Measurements from ENCODE around the gene LCE2C. TPM values are rescaled to one million over a fixed set of nuclear protein-coding genes. Genes with fewer than 3 reads are reported as not detected.
"Not testable (repeated sequence)": the region's sequence is repeated elsewhere in the genome, so short reads cannot be mapped to it uniquely, and the experiment has no call there.

The LCE2C gene
- total RNA-seq, 2 experiments from 2014 or later = not detected

GRCh38 chr1:152658649-152659048 lies 16.4 kb upstream of the LCE2C start:
- Mint-ChIP-seq H3K27me3 (peaks cover 3% of the 10 kb centered on the region), H3K4me1 (ENCODE audit: low read depth) (no peaks in the 10 kb centered on the region), H3K36me3 (ENCODE audit: low read depth) (no peaks in the 10 kb centered on the region), H3K27ac (no peak overlapping the region), H3K9me3 (no peaks in the 10 kb centered on the region), H3K4me3 (no peak overlapping the region)
- intact Hi-C loops (cut with micrococcal nuclease) = no loop called here
- ChIA-PET CTCF (no interaction called here), POLR2A (no interaction called here)
- ATAC-seq (no peak), DNase-seq (no peak)
- TF ChIP-seq CTCF (IDR thresholded peaks at IDR 0.05) = no peak

GRCh38 chr1:152663098-152663497 lies 12.0 kb upstream of the LCE2C start, which contains the start of gene LCE2D:
Gene LCE2D (plus strand): TSS chr1:152663380. CDS start chr1:152664106, 726 bp downstream.
- no peak for ATAC-seq
- intact Hi-C loops (cut with micrococcal nuclease) = no loop called here
- Mint-ChIP-seq H3K9me3 (no peaks in the 10 kb centered on the region), H3K36me3 (ENCODE audit: low read depth) (no peaks in the 10 kb centered on the region), H3K27me3 (peaks cover 3% of the 10 kb centered on the region), H3K4me1 (ENCODE audit: low read depth) (no peaks in the 10 kb centered on the region), H3K27ac (no peak within 1 kb of the TSS), H3K4me3 (no peak within 1 kb of the TSS)
- TF ChIP-seq CTCF (IDR thresholded peaks at IDR 0.05) = no peak
- DNase-seq = no peak
- POLR2A ChIA-PET = no interaction called here
- CTCF ChIA-PET = no interaction called here

GRCh38 chr1:152666171-152666570 lies 8.9 kb upstream of the LCE2C start:
- H3K27ac Mint-ChIP-seq; H3K9me3 Mint-ChIP-seq; CTCF ChIA-PET; intact Hi-C loops (cut with micrococcal nuclease); ATAC-seq; POLR2A ChIA-PET; H3K27me3 Mint-ChIP-seq; H3K36me3 Mint-ChIP-seq (ENCODE audit: low read depth); H3K4me3 Mint-ChIP-seq; H3K4me1 Mint-ChIP-seq (ENCODE audit: low read depth); DNase-seq: not testable (repeated sequence)

- H3K4me3 Mint-ChIP-seq = no peak overlapping the region
- peaks cover 4% of the 10 kb centered on the region for H3K27me3 Mint-ChIP-seq
- TF ChIP-seq CTCF (IDR thresholded peaks at IDR 0.05) = no peak
- no peaks in the 10 kb centered on the region for H3K4me1 Mint-ChIP-seq (ENCODE audit: low read depth)
- H3K36me3 Mint-ChIP-seq (ENCODE audit: low read depth) = no peaks in the 10 kb centered on the region
- intact Hi-C loops (cut with micrococcal nuclease) = no loop called here
- ChIA-PET POLR2A (no interaction called here), CTCF (no interaction called here)
- no peak for DNase-seq
- no peak for ATAC-seq
- H3K9me3 Mint-ChIP-seq = no peaks in the 10 kb centered on the region
- H3K27ac Mint-ChIP-seq = no peak overlapping the region
These were observed 7.4 kb upstream of the LCE2C start for GRCh38 chr1:152667648-152668047.

GRCh38 chr1:152673016-152673415 lies 2.1 kb upstream of the LCE2C start:
- Mint-ChIP-seq H3K9me3 (no peaks in the 10 kb centered on the region), H3K36me3 (ENCODE audit: low read depth) (no peaks in the 10 kb centered on the region), H3K4me1 (ENCODE audit: low read depth) (no peaks in the 10 kb centered on the region), H3K27ac (no peak overlapping the region), H3K4me3 (no peak overlapping the region), H3K27me3 (peaks cover 10% of the 10 kb centered on the region)
- CTCF ChIA-PET = no interaction called here
- ATAC-seq (no peak), DNase-seq (no peak)
- POLR2A ChIA-PET = no interaction called here
- intact Hi-C loops (cut with micrococcal nuclease) = no loop called here
- no peak for TF ChIP-seq CTCF (IDR thresholded peaks at IDR 0.05)

GRCh38 chr1:152679459-152679858 lies 4.4 kb downstream of the LCE2C start:
- Mint-ChIP-seq H3K9me3 (no peaks in the 10 kb centered on the region), H3K27ac (no peak overlapping the region), H3K36me3 (ENCODE audit: low read depth) (no peaks in the 10 kb centered on the region), H3K27me3 (peaks cover 21% of the 10 kb centered on the region), H3K4me1 (ENCODE audit: low read depth) (no peaks in the 10 kb centered on the region), H3K4me3 (no peak overlapping the region)
- intact Hi-C loops (cut with micrococcal nuclease) = no loop called here
- ChIA-PET POLR2A (no interaction called here), CTCF (no interaction called here)
- TF ChIP-seq CTCF (IDR thresholded peaks at IDR 0.05) = no peak
- ATAC-seq (no peak), DNase-seq (no peak)

All from activated CD8-positive, alpha-beta T cell treated with anti-CD3 and anti-CD28 coated beads for 36 hours (primary cell).